HG03520 (cell line): ENCODE data around the gene PGF.
"Not testable (repeated sequence)": the region's sequence is repeated elsewhere in the genome, so short reads cannot be mapped to it uniquely, and the experiment has no call there.

ENCODE experiments used
- ATAC-seq: cut with Tn5 transposase; IDR thresholded peaks from one replicate; pipeline ENCODE4 v1.9.1; 2021; ENCODE audit warnings: mild to moderate bottlenecking, moderate library complexity; ENCODE audit not compliant: unreplicated experiment

PGF gene

DNA sequence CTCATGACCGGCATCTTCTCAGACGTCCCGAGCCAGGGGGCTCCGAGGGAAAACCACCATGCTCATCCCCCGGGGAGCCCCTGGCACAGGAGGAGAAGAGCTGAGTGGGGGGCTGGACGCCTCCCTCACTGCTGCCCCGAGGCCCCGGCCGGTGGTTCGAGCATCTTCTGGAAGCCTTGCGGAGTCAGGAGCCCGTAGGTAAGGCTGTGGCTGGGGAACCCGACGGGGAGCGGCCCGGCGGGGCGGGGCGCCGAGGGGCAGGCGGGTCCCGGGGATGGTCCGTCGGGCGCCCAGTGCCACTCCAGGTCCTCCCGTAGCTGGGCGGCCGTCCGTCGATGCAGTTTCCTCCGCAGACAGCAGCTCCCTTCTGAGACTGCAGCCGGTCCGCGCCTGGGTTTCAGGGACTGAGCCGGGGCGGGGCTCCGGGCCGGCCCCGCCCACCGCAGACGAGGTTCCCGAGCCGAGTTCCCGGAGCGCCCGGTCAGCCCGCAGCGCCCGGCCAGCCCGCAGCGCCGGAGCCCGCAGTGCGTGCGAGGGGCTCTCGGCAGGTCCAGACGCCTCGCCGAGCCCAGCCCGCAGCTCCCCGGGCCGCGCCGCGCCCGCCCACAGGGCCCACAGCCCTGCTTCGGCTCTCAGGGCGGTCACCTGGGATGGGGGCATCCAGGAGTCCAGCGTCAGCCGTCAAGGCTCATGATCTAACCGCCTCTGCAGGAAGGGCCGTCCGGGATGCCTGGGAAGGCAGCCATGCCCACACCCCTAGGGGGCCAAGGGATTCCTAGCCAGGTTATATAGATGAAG is at the start of gene PGF:
Gene PGF (minus strand): TSS at position 369 of the 798 bp plus-strand sequence. CDS start 355 bp downstream, at position 14.
- ATAC-seq, result no peak

DNA sequence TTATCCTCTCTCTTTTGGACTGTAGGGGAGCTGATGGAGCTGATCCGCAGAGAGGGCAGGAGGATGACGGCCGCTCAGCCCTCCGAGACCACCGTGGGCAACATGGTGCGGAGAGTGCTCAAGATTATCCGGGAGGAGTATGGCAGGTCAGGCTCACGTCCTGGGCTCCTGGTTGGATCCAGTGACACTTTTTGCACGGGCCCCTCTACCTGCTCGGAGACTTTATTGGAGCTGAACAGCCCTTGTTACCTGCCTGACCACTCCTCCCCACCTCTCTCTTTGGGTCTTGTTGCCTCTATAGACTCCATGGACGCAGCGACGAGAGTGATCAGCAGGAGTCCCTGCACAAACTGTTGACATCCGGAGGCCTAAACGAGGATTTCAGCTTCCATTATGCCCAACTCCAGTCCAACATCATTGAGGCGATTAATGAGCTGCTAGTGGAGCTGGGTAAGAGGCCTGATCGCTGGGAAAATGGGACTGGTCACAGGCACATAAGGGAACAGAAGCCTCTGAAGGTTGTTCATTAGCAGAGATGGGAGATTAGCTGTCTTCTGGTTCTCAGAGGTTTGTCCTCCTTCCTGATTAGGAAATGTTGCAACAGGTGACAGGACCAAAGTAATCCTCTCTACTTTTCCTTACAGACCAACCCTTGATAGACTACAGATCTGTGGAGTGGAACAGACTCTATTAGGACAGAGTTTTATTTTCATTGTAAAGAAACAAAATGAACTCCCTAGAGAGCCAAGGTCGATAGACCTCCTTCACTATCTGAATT is 48.0 kb upstream of the PGF start:
- no peak for ATAC-seq

DNA sequence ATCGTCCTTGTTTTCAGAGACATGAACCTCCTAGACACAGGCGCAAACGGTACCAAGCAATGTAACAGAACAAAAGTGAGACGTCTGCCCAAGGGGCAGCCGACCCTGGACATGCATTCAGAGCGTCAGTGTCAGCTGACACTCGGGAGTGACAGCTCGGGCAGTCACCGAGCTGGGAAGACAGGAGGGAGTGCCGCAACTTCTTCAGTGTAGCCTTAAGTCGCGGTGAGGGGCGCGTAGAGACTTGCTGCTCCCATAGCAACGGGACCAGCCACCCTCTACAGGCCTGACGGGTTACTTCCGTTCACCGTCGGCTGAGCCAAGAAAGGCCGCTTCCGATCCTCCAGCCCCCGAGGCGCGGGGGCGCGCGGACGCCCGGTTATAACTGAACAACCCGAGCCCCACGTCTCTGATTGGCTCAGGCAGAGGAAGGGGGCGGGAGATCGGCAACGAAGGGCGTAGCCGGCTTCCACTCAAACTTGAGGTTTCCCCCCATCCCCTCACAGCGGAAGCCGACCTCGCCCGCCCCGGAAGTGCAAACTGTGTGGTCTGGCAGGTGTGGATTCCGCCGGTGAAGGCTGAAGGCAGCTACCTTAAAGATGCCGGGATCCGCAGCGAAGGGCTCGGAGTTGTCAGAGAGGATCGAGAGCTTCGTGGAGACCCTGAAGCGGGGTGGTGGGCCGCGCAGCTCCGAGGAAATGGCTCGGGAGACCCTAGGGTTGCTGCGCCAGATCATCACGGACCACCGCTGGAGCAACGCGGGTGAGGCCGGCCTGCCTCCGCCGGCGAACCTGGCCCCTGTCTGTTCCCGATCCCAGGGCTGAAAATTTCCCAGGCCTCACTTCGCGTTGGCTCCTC is 47.2 kb upstream of the PGF start, which contains the start of gene EIF2B2:
Gene EIF2B2 (plus strand): TSS at position 530 of the 858 bp plus-strand sequence. CDS start 70 bp downstream, at position 600.
- ATAC-seq, result peak; percentile 96

DNA sequence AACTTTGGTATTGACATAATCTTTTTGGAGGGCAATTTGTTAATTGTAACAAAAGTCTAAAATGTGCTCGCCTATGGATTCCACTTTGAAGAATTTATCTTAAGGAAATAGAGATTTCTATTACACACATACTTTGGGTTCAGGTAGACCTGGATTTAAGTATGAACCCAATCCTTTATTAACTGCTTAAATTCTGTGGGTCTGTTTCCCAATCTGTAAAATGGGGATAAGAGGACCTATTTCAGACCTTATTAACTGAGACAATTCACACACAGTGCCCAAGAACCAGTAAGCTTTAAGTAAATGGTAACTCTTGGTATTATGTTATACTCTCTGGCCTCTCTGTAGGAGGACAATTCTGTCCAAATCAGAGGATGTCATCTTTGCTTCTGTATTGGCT is 46.5 kb upstream of the PGF start:
- ATAC-seq, result no peak

GRCh38 chr14:75001261-75001660 is 45.9 kb upstream of the PGF start:
- no peak for ATAC-seq

- not testable (repeated sequence) for ATAC-seq
Measured at GRCh38 chr14:74995781-74996180, 40.4 kb upstream of the PGF start.

DNA sequence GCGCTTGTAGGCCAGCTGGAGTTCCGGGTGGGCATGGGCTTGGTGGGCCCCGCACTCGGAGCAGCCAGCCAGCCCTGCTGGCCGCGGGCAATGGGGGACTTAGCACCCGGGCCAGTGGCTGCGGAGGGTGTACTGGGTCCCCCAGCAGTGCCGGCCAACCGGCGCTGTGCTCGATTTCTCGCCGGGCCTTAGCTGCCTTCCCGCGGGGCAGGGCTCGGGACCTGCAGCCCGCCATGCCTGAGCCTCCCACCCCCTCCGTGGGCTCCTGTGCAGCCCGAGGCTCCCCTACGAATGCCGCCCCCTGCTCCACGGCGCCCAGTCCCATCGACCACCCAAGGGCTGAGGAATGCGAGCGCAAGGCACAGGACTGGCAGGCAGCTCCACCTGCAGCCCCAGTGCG is 38.8 kb upstream of the PGF start:
- not testable (repeated sequence) for ATAC-seq

DNA sequence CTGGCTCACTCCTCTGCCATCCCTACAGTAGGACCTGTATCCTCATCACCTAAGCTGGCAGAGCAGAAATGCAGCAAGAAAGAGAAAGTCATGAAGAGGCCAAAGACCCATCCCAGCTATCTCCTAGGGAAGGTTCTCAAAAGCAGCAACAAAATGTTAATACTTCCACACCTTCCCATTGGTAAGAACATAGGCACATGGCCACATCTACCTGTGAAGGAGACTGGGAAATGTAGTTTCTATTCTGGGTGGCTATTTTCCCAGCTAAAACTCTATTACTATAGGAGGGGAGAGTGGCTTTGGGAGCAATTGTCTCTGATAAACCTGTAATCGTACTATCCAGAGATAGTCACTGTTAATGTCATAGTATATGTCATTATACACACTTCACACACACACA is 33.6 kb upstream of the PGF start:
- no peak for ATAC-seq

- no peak for ATAC-seq
Measured at GRCh38 chr14:74988131-74988530, 32.7 kb upstream of the PGF start.

- ATAC-seq, result no peak
Measured at GRCh38 chr14:74985806-74986205, 30.4 kb upstream of the PGF start.

DNA sequence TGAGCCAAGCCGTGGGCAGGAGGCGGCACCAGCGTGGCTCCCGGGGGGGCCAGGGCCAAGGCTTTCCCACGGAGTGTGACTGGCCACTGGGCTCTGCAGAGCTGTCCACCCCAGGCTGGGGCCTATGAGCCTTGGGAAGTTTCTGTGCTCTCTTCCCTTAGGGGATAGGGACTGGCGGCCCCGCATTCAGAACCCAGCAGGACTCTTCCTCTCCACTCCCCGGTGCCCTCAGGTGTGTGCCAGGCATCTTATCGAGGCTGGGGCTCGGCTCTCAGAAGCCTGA is 29.6 kb upstream of the PGF start:
- ATAC-seq, result no peak

DNA sequence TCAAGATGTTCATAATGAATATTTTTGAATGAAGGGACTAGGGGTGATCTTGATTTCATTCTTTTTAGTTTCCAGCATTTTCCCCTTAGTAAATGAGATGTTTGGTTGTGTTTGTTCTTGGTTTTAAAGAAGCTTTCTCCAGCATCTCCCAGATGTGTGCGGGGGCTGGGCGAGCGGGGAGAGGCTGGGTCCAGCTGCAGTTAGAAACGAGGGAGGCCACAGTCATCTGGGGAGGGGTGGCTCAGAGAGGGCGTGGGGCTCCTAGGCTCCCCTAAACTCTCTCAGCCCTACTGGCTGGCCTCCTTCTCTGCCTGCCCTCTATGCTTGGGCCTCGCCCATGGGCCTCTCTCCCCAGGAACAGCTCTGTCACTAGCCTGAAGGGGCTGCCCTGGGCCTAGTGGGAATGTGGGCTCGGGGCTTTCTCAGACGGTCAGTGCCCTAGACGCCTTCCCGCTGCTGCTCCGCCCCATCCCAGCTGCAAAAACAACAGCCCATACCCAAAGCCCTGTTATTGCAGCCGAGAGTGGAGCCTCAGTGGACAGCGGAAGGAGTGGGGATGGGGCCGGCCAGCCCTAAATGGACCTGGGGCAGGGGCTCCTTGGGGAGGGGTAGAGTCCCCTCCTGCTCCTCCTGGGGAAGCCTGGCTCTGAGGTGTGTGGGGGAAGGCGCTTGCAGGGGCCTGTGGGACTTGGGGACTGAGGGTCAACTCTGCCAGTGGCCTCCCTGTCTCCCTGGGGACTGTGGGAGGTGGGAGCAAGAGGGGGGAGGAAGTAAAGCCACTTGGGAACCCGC is 29.0 kb upstream of the PGF start:
- no peak for ATAC-seq

DNA sequence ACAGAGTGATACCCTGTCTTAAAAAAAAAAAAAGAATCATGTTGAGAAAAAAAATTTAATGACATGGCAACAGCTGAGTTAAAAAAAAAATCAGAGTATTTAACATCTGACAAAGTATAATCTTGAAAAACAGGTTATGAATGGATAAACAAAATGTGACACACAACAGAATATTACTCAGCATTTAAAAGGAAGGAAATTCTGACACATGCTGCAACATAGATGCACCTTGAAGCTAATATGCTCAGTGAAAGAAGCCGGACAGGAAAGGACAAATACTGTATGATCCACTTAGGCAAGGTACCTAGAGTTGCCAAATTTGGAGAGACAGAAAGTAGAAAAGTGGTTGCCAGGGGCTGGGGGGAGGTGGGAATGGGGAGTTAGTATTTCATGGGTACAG is 27.9 kb upstream of the PGF start:
- no peak for ATAC-seq

- no peak for ATAC-seq
Measured at GRCh38 chr14:74982661-74983060, 27.3 kb upstream of the PGF start.

GRCh38 chr14:74981833-74982232 is 26.4 kb upstream of the PGF start:
- no peak for ATAC-seq

- no peak for ATAC-seq
Measured at GRCh38 chr14:74981462-74981782, 26.0 kb upstream of the PGF start.

GRCh38 chr14:74980731-74981461 is 25.5 kb upstream of the PGF start:
- ATAC-seq, result no peak

DNA sequence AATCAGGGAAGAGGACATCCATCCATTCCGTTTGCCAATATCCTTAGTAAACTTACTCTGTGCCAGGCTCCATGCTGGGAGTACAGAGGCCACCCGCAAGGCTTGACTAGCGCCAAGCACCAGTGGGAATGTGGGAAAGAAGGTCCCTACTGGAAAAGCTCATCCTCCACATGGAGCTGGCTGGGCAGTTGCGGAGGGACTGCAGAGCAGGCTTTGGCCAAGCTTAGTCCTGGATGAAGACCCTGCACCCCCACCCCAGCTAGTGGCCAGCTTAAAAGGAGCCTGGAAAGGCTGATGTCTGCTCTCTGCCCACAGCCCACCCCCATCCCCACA is 25.0 kb upstream of the PGF start:
- no peak for ATAC-seq

DNA sequence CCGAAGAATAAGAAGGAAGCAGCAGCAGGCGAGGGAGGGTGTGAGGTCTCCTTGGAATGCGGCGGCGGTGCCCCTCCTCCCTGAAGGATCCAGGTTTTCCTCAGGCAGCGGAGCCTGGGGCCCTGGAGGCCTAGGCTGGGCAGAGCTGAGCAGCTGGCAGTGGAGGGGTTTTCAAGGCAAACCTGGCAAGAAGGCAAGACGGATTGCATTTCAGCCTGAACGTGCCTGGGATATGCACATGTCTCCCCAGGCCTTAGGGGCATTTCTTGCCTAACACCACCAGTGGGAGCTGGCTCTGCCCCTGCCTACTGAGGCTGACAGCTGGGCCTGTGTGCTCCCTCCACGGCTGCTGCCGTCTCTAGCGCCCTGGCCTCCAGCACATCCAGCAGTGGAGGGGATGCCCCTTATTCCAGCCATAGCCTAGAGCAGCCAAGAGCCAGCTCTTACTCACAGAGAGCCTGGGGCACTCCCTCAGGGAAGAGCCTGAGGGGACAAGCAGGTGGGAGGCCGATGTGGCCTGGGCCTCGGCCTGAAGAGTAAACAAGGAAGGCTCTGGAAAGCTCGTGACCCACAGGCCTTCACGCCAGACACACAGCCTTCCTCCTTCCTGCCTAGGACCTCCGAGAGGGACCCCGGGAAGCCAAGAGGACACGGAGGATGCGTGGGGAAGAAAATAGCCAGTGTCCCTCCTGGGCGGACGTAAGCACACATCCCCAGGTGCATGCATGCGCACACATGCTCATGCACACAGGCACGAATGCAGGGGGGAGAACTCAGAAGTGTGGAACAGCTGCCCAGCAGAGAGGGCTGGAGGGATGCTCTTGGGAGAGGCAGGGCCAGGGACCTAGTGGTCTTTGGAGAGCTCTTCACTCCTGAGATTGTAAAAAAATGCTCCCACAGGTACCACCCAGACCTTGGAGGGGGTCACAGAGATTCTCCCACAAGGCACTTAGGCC is 24.3 kb upstream of the PGF start:
- ATAC-seq, result no peak
